Prostate gland (tissue), 2 donors: ENCODE measurements around the gene PRKAG3.

Source experiments
- POLR2A ChIP-seq: fragments of 450-650 bp; IDR thresholded peaks from one replicate; pipeline ENCODE4 v1.6.1; 2016; ENCODE audit warnings: antibody characterized with exemption, mild to moderate bottlenecking
- POLR2AphosphoS5 ChIP-seq: sonication (generic); formaldehyde crosslinking; IDR thresholded peaks from one replicate; pipeline ENCODE4 v1.6.1; 2017; ENCODE audit warnings: antibody characterized with exemption
- TF ChIP-seq, protein P1 (sequence below), 4 experiments: fragments of 200-600 bp in 2 of 4; fragments of 450-650 bp in 2 of 4; sonication (generic) in 2 of 4; IDR thresholded peaks; 1 replicate in 3 of 4; 2 replicates in 1 of 4; pipeline ENCODE4 v1.5.1; 2016 to 2019; ENCODE audit warnings: antibody characterized with exemption in 4 of 4, mild to moderate bottlenecking in 2 of 4, moderate library complexity in 2 of 4

DNA sequence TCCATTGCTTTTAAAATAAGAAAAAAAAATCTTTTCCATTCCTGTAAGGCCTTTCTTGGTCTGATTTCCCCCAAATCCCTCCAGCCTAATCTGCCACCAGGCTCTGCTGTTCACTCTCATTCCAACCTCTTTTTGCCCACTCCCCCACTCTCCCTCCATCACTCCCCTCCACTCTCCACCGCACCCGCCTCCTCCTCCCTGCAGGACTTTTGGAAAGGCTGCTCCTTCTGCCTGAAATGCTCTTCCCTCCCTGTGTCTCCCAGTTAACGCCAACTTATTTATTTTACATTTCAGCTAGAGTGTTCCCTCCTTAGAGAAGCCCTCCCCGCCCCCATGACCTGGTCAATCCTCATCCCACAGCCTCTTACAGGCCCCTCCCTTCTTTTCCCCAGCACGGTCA, 23.3 kb upstream of the PRKAG3 start:
- TF ChIP-seq, protein P1, sequence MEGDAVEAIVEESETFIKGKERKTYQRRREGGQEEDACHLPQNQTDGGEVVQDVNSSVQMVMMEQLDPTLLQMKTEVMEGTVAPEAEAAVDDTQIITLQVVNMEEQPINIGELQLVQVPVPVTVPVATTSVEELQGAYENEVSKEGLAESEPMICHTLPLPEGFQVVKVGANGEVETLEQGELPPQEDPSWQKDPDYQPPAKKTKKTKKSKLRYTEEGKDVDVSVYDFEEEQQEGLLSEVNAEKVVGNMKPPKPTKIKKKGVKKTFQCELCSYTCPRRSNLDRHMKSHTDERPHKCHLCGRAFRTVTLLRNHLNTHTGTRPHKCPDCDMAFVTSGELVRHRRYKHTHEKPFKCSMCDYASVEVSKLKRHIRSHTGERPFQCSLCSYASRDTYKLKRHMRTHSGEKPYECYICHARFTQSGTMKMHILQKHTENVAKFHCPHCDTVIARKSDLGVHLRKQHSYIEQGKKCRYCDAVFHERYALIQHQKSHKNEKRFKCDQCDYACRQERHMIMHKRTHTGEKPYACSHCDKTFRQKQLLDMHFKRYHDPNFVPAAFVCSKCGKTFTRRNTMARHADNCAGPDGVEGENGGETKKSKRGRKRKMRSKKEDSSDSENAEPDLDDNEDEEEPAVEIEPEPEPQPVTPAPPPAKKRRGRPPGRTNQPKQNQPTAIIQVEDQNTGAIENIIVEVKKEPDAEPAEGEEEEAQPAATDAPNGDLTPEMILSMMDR (IDR thresholded peaks at IDR 0.05) = no peak
- TF ChIP-seq POLR2AphosphoS5 (no peak), POLR2A (no peak)
